SK-N-SH (cell line): ENCODE data around the gene PRPF18. TPM values are rescaled to one million over a fixed set of nuclear protein-coding genes. Genes with fewer than 3 reads are reported as not detected.

Source experiments
- CTCF ChIA-PET: fragments of 300-600, 350-600 bp; formaldehyde crosslinking; extraction: SDS; loops from one replicate; lab custom pipeline; 2021; lab: Yijun Ruan, JAX
- POLR2A ChIA-PET: fragments of 350-600 bp; sonication (Branson Sonifier 250); formaldehyde crosslinking; extraction: SDS; loops from one replicate; lab custom pipeline; 2020; ENCODE audit warnings: antibody characterized with exemption, inconsistent platforms; lab: Yijun Ruan, JAX
- DNase-seq: peaks from one replicate; pipeline ENCODE4 v3.0.0; 2012
- H2AFZ ChIP-seq: fragments of 200-600 bp; sonication (generic); 2 replicates; pipeline ENCODE4 v1.8.1; 2016; ENCODE audit warnings: antibody characterized with exemption, mild to moderate bottlenecking, low read depth
- H3F3A ChIP-seq: fragments of 200-600 bp; sonication (generic); replicated peaks from 2 replicates; pipeline ENCODE3; 2016; ENCODE audit warnings: antibody characterized with exemption, mild to moderate bottlenecking; ENCODE audit not compliant: insufficient read depth
- H3K27ac ChIP-seq, 2 experiments: fragments of 200-500 bp in 1 of 2; fragments of 200-600 bp in 1 of 2; sonication (Bioruptor generic) in 1 of 2; sonication (generic), shearing (Covaris generic) in 1 of 2; 2 replicates each; pipeline versions ENCODE4 v1.5.1 to v1.6.1; 2014 to 2016; ENCODE audit warnings: low read depth in 2 of 2, inconsistent platforms in 1 of 2, low read length in 1 of 2, mild to moderate bottlenecking in 1 of 2, mixed read lengths in 1 of 2
- H3K27me3 ChIP-seq: fragments of 200-600 bp; sonication (generic), shearing (Covaris generic); 2 replicates; pipeline ENCODE4 v1.6.1; 2016; ENCODE audit warnings: mixed run types; ENCODE audit not compliant: insufficient read depth
- H3K36me3 ChIP-seq, 2 experiments: fragments of 200-500 bp in 1 of 2; fragments of 200-600 bp in 1 of 2; sonication (Bioruptor generic) in 1 of 2; sonication (generic) in 1 of 2; replicated peaks in 1 of 2; 2 replicates each; pipeline versions ENCODE3 to v1.5.1; 2014 to 2016; ENCODE audit warnings: low read length in 1 of 2, mild to moderate bottlenecking in 1 of 2; ENCODE audit not compliant: insufficient read depth in 2 of 2, control insufficient read depth in 1 of 2
- H3K4me1 ChIP-seq, 2 experiments: fragments of 200-500 bp in 1 of 2; fragments of 200-600 bp in 1 of 2; sonication (Bioruptor generic) in 1 of 2; sonication (generic), shearing (Covaris generic) in 1 of 2; 2 replicates each; pipeline versions ENCODE4 v1.5.1 to v1.6.1; 2014 to 2016; ENCODE audit warnings: low read depth in 1 of 2, low read length in 1 of 2, mixed run types in 1 of 2; ENCODE audit not compliant: insufficient read depth in 2 of 2, control insufficient read depth in 1 of 2
- H3K4me2 ChIP-seq: fragments of 200-600 bp; sonication (generic), shearing (Covaris generic); 2 replicates; pipeline ENCODE4 v1.6.1; 2017; ENCODE audit warnings: mixed run types
- H3K4me3 ChIP-seq, 2 experiments: fragments of 200-500 bp in 1 of 2; fragments of 200-600 bp in 1 of 2; sonication (Bioruptor generic) in 1 of 2; sonication (generic), shearing (Covaris generic) in 1 of 2; 2 replicates each; pipeline versions ENCODE4 v1.5.1 to v1.8.1; 2014 to 2016; ENCODE audit warnings: low read depth in 2 of 2, inconsistent platforms in 1 of 2, low read length in 1 of 2, mild to moderate bottlenecking in 1 of 2, mixed read lengths in 1 of 2, moderate library complexity in 1 of 2
- H3K79me2 ChIP-seq: fragments of 200-600 bp; sonication (generic); 2 replicates; pipeline ENCODE4 v1.8.1; 2017; ENCODE audit warnings: mild to moderate bottlenecking; ENCODE audit not compliant: insufficient read depth
- H3K9ac ChIP-seq: fragments of 200-600 bp; sonication (generic); 2 replicates; pipeline ENCODE4 v1.6.1; 2017; ENCODE audit warnings: mixed run types
- H3K9me2 ChIP-seq: fragments of 200-600 bp; sonication (generic); 2 replicates; pipeline ENCODE4 v1.6.1; 2017; ENCODE audit warnings: mixed run types
- H3K9me3 ChIP-seq: fragments of 200-600 bp; sonication (generic); 2 replicates; pipeline ENCODE4 v1.6.1; 2017; ENCODE audit warnings: mixed run types, mild to moderate bottlenecking, moderate library complexity
- H4K20me1 ChIP-seq: fragments of 200-600 bp; sonication (generic); 2 replicates; pipeline ENCODE4 v1.6.1; 2017; ENCODE audit warnings: mild to moderate bottlenecking, mixed run types; ENCODE audit not compliant: insufficient read depth
- FOXM1 ChIP-seq: IDR thresholded peaks from 2 replicates; pipeline ENCODE4 v1.4.0; 2012; ENCODE audit warnings: low read depth, mild to moderate bottlenecking
- NRF1 ChIP-seq: IDR thresholded peaks from 2 replicates; pipeline ENCODE4 v1.6.1; 2012; ENCODE audit warnings: low read depth, mild to moderate bottlenecking, low read length
- RCOR1 ChIP-seq: fragments of 150-350 bp; IDR thresholded peaks from 2 replicates; pipeline ENCODE4 v1.6.1; 2017; ENCODE audit warnings: antibody characterized with exemption, low read length
- TAF1 ChIP-seq: IDR thresholded peaks from 2 replicates; pipeline ENCODE4 v1.6.1; 2012; ENCODE audit warnings: low read depth, mild to moderate bottlenecking, low read length, moderate library complexity, borderline replicate concordance
- TEAD4 ChIP-seq: IDR thresholded peaks from 2 replicates; pipeline ENCODE4 v1.4.0; 2012; ENCODE audit warnings: mild to moderate bottlenecking, borderline replicate concordance; ENCODE audit not compliant: insufficient read depth
- USF2 ChIP-seq: fragments of 150-350 bp; IDR thresholded peaks from 2 replicates; pipeline ENCODE4 v1.6.1; 2017; ENCODE audit warnings: antibody characterized with exemption, low read length, low read depth, borderline replicate concordance
- ZBTB33 ChIP-seq: IDR thresholded peaks from 2 replicates; pipeline ENCODE4 v1.4.0; 2012; ENCODE audit warnings: low read depth, borderline replicate concordance
- WGBS: methylation state at CpG from one replicate; pipeline ENCODE4 v1.1.6; 2017; ENCODE audit warnings: low lambda C conversion rate; 5-methylcytosine and 5-hydroxymethylcytosine counted together
- polyA plus RNA-seq, 3 experiments: library from polyadenylated mRNA; depleted of rRNA; stranded (reverse); fragments of >200 nt; gene quantifications; 2 replicates each; pipeline ENCODE4 v1.2.3, GENCODE V29; 2012
- TF ChIP-seq, protein P1 (sequence below): IDR thresholded peaks from 2 replicates; pipeline ENCODE4 v1.4.0; 2012; ENCODE audit warnings: low read depth, borderline replicate concordance
- TF ChIP-seq, protein P2 (sequence below): IDR thresholded peaks from 2 replicates; pipeline ENCODE4; 2012
- TF ChIP-seq, protein P3 (sequence below): IDR thresholded peaks from 2 replicates; pipeline ENCODE4 v1.6.1; 2012; ENCODE audit warnings: mild to moderate bottlenecking, low read depth, low read length, moderate library complexity
- TF ChIP-seq, protein P4 (sequence below): IDR thresholded peaks from 2 replicates; pipeline ENCODE4 v1.4.0; 2012; ENCODE audit warnings: low read depth

The PRPF18 gene
- polyA plus RNA-seq, 1 of the 3 experiments (the other 2 are of a cell fraction), result 12.1 TPM

GRCh38 chr10:13659887-13660550, 73.3 kb downstream of the PRPF18 start (continued):
- TF ChIP-seq NRF1, result no peak
- TF ChIP-seq ZBTB33, result no peak
- TF ChIP-seq, protein P1, sequence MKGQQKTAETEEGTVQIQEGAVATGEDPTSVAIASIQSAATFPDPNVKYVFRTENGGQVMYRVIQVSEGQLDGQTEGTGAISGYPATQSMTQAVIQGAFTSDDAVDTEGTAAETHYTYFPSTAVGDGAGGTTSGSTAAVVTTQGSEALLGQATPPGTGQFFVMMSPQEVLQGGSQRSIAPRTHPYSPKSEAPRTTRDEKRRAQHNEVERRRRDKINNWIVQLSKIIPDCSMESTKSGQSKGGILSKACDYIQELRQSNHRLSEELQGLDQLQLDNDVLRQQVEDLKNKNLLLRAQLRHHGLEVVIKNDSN, result no peak

- TF ChIP-seq, protein P2, sequence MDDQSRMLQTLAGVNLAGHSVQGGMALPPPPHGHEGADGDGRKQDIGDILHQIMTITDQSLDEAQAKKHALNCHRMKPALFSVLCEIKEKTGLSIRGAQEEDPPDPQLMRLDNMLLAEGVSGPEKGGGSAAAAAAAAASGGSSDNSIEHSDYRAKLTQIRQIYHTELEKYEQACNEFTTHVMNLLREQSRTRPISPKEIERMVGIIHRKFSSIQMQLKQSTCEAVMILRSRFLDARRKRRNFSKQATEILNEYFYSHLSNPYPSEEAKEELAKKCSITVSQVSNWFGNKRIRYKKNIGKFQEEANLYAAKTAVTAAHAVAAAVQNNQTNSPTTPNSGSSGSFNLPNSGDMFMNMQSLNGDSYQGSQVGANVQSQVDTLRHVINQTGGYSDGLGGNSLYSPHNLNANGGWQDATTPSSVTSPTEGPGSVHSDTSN, result peak; percentile 56
- no peak for TF ChIP-seq TEAD4
- DNase-seq, result no peak
- Histone ChIP-seq H4K20me1 (no peaks in the 10 kb centered on the region), H3K4me1 (peaks cover 3 to 14% of the 10 kb centered on the region in 2 experiments; a peak in 2 of 4 replicates), H3K79me2 (peaks cover 7% of the 10 kb centered on the region), H3F3A (peaks cover 18% of the 10 kb centered on the region), H3K9me2 (no peaks in the 10 kb centered on the region), H3K27ac (peak overlapping the region in 1 of 2 experiments; percentile 52; a peak in 2 of 4 replicates), H3K9me3 (no peaks in the 10 kb centered on the region), H3K27me3 (no peaks in the 10 kb centered on the region), H3K36me3 (peaks cover 38 to 53% of the 10 kb centered on the region in 2 experiments), H3K4me2 (peak overlapping the region; percentile 18; the same call in 1 of the 2 replicates), H3K4me3 (no peak overlapping the region), H2AFZ (no peak overlapping the region), H3K9ac (no peak overlapping the region)
- POLR2A ChIA-PET, result no interaction called here
- WGBS, result 68% methylated on average over 7 of the region's 7 CpGs
- CTCF ChIA-PET, result interaction anchor here (0.8 to 2.9 kb wide), 22 partner anchors 9 to 436 kb away, joined by 3 to 21 read pairs (median 6); no protein-coding TSS in a partner anchor
These were observed 73.8 kb downstream of the PRPF18 start for GRCh38 chr10:13660551-13660920.

GRCh38 chr10:13661256-13661655, 74.5 kb downstream of the PRPF18 start:
- H3K27ac ChIP-seq, result peak overlapping the region in 1 of 2 experiments; percentile 52; a peak in 2 of 4 replicates
- H3K9me2 ChIP-seq, result no peaks in the 10 kb centered on the region
- no peaks in the 10 kb centered on the region for H4K20me1 ChIP-seq
- peaks cover 18% of the 10 kb centered on the region for H3F3A ChIP-seq
- no peak overlapping the region for H2AFZ ChIP-seq
- no peak overlapping the region for H3K9ac ChIP-seq
- peaks cover 7% of the 10 kb centered on the region; the same call in 1 of the 2 replicates for H3K79me2 ChIP-seq
- H3K4me1 ChIP-seq, result peaks cover 3 to 14% of the 10 kb centered on the region in 2 experiments; a peak in 2 of 4 replicates
- WGBS, result 90% methylated on average over 8 of the region's 8 CpGs
- H3K4me2 ChIP-seq, result no peak overlapping the region
- H3K9me3 ChIP-seq, result no peaks in the 10 kb centered on the region
- POLR2A ChIA-PET, result no interaction called here
- H3K4me3 ChIP-seq, result no peak overlapping the region
- peaks cover 34 to 53% of the 10 kb centered on the region in 2 experiments for H3K36me3 ChIP-seq
- CTCF ChIA-PET, result interaction anchor here (1.3 to 2.9 kb wide), 6 partner anchors 14 to 433 kb away, joined by 3 to 18 read pairs (median 10); no protein-coding TSS in a partner anchor
- peak; percentile 47 for DNase-seq
- no peaks in the 10 kb centered on the region for H3K27me3 ChIP-seq
- TF ChIP-seq RCOR1, result no peak
- TF ChIP-seq, protein P2, result no peak
- TF ChIP-seq, protein P3, sequence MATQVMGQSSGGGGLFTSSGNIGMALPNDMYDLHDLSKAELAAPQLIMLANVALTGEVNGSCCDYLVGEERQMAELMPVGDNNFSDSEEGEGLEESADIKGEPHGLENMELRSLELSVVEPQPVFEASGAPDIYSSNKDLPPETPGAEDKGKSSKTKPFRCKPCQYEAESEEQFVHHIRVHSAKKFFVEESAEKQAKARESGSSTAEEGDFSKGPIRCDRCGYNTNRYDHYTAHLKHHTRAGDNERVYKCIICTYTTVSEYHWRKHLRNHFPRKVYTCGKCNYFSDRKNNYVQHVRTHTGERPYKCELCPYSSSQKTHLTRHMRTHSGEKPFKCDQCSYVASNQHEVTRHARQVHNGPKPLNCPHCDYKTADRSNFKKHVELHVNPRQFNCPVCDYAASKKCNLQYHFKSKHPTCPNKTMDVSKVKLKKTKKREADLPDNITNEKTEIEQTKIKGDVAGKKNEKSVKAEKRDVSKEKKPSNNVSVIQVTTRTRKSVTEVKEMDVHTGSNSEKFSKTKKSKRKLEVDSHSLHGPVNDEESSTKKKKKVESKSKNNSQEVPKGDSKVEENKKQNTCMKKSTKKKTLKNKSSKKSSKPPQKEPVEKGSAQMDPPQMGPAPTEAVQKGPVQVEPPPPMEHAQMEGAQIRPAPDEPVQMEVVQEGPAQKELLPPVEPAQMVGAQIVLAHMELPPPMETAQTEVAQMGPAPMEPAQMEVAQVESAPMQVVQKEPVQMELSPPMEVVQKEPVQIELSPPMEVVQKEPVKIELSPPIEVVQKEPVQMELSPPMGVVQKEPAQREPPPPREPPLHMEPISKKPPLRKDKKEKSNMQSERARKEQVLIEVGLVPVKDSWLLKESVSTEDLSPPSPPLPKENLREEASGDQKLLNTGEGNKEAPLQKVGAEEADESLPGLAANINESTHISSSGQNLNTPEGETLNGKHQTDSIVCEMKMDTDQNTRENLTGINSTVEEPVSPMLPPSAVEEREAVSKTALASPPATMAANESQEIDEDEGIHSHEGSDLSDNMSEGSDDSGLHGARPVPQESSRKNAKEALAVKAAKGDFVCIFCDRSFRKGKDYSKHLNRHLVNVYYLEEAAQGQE, result no peak
- TF ChIP-seq FOXM1, result no peak
- no peak for TF ChIP-seq USF2
- TF ChIP-seq TAF1, result no peak
- TF ChIP-seq, protein P4, sequence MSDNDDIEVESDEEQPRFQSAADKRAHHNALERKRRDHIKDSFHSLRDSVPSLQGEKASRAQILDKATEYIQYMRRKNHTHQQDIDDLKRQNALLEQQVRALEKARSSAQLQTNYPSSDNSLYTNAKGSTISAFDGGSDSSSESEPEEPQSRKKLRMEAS, result no peak
